HEK293T (cell line): ENCODE measurements around the gene DVL1.
"Not testable (repeated sequence)": the region's sequence is repeated elsewhere in the genome, so short reads cannot be mapped to it uniquely, and the experiment has no call there.

Source experiments
- CTCF ChIA-PET: fragments of 350-600 bp; formaldehyde crosslinking; extraction: SDS; loops from one replicate; lab custom pipeline; 2021; ENCODE audit warnings: antibody characterized with exemption, inconsistent platforms; lab: Yijun Ruan, JAX
- POLR2A ChIA-PET: fragments of 350-600 bp; formaldehyde crosslinking; extraction: SDS; loops from one replicate; lab custom pipeline; 2020; ENCODE audit warnings: antibody characterized with exemption, inconsistent platforms; lab: Yijun Ruan, JAX
- DNase-seq: peaks from one replicate; pipeline ENCODE4 v3.0.0; 2012; ENCODE audit warnings: mixed read lengths; ENCODE audit errors: extremely low spot score
- ARNT ChIP-seq: fragments of 450-650 bp; IDR thresholded peaks from 2 replicates; pipeline ENCODE4 v1.6.1; 2017; ENCODE audit warnings: mild to moderate bottlenecking
- BHLHE40 ChIP-seq: fragments of 450-650 bp; IDR thresholded peaks from 2 replicates; pipeline ENCODE4 v1.6.1; 2016; ENCODE audit warnings: mild to moderate bottlenecking, moderate library complexity, borderline replicate concordance
- CTBP1 ChIP-seq: fragments of 450-650 bp; IDR thresholded peaks from 2 replicates; pipeline ENCODE4 v1.6.1; 2016; ENCODE audit warnings: borderline replicate concordance
- ELF4 ChIP-seq: fragments of 450-650 bp; IDR thresholded peaks from 2 replicates; pipeline ENCODE4 v1.6.1; 2017; ENCODE audit warnings: antibody characterized with exemption
- FOXA1 ChIP-seq: fragments of 450-650 bp; IDR thresholded peaks from 2 replicates; pipeline ENCODE4 v1.6.1; 2016; ENCODE audit warnings: mild to moderate bottlenecking
- FOXK2 ChIP-seq: fragments of 450-650 bp; IDR thresholded peaks from 2 replicates; pipeline ENCODE4 v1.6.1; 2016; ENCODE audit warnings: mild to moderate bottlenecking
- HDGF ChIP-seq: fragments of 450-650 bp; IDR thresholded peaks from 2 replicates; pipeline ENCODE4 v1.6.1; 2017; ENCODE audit warnings: antibody characterized with exemption, borderline replicate concordance
- L3MBTL2 ChIP-seq: fragments of 450-650 bp; conservative IDR thresholded peaks from 2 replicates; pipeline ENCODE4 v1.6.1; 2016; ENCODE audit warnings: mild to moderate bottlenecking
- LEF1 ChIP-seq: fragments of 450-650 bp; IDR thresholded peaks from 2 replicates; pipeline ENCODE4 v1.6.1; 2017; ENCODE audit warnings: mild to moderate bottlenecking, borderline replicate concordance
- NFRKB ChIP-seq: fragments of 450-650 bp; IDR thresholded peaks from 2 replicates; pipeline ENCODE4 v1.6.1; 2016; ENCODE audit warnings: mild to moderate bottlenecking, moderate library complexity
- SP1 ChIP-seq: fragments of 450-650 bp; IDR thresholded peaks from 2 replicates; pipeline ENCODE4 v1.6.1; 2017
- SUZ12 ChIP-seq: fragments of 450-650 bp; IDR thresholded peaks from 2 replicates; pipeline ENCODE4 v1.6.1; 2016; ENCODE audit warnings: mild to moderate bottlenecking
- TARDBP ChIP-seq: fragments of 450-650 bp; IDR thresholded peaks from 2 replicates; pipeline ENCODE4 v1.6.1; 2016
- ZNF384 ChIP-seq: fragments of 450-650 bp; IDR thresholded peaks from 2 replicates; pipeline ENCODE4 v1.6.1; 2016
- TF ChIP-seq, protein P1 (sequence below): fragments of 450-650 bp; IDR thresholded peaks from 2 replicates; pipeline ENCODE4 v1.6.1; 2016

DVL1 gene

DNA sequence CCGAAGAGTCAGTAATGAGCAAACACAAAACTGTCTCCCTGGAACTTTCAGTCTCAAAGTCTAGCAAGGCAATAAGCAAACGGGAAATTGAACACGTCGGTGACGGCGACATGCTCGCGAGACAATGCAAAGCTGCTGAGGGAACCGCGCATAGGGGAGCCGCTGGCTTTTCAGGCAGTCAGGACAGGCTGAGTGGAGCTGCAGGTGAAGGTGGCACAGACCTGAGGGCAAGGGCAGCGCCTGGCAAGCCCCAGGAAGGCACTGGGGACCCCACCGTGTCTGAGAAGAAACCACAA lies 29.6 kb downstream of the DVL1 start:
- ChIA-PET POLR2A (interaction anchor here (0.9 kb wide), 2 partner anchors 10 to 56 kb away, joined by 3 read pairs; partner anchors contain the start of gene AURKAIP1), CTCF (no interaction called here)
- TF ChIP-seq ZNF384 = no peak
- no peak for TF ChIP-seq HDGF

DNA sequence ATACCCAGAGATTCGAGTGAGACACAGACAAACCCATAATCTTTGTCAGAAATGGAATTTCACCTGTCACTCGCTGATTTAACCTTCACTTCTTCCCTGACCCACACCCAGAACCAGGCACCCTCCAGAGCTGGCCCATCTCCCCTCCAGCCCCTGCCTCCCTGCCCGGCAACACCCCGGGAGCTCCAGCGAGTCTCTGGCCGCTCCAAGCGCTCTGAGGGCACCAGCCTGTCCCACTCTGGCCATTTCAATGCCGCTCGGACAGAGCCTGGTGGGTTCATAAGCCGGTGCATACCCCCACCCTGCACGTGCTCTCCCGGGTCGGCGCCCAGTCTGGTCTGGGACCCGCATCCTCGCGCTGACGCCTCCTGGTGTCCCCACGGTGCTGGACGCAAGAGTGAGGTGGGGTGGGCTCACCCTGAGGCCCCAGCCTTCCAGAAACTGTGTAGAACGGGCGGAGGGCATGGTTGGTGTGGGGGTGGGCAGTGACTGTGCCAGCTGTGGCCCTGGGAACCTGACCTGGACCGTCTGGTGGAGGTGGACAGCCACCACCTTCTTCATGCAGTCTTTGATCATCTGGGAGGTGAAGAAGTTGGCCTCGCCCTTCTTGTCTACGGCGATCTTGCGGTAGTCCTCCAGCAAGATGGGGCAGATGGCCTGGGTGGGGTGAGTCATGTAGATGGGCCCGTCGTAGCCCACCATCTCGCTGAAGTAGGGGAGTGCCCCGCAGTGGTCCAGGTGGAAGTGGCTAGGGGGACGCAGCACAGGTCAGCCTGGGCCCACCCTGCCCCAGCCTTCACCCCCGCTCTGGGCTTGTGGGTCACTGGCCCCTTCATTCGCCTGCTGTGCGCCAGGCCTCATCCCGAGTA lies 30.2 kb downstream of the DVL1 start:
- DNase-seq = no peak
- ChIA-PET POLR2A (interaction anchor here (0.9 to 1.0 kb wide), 2 partner anchors 9 to 10 kb away, joined by 3 read pairs; no protein-coding TSS in a partner anchor), CTCF (no interaction called here)
- no peak for TF ChIP-seq FOXK2
- TF ChIP-seq SUZ12 = no peak
- TF ChIP-seq HDGF = no peak
- TF ChIP-seq, protein P1, sequence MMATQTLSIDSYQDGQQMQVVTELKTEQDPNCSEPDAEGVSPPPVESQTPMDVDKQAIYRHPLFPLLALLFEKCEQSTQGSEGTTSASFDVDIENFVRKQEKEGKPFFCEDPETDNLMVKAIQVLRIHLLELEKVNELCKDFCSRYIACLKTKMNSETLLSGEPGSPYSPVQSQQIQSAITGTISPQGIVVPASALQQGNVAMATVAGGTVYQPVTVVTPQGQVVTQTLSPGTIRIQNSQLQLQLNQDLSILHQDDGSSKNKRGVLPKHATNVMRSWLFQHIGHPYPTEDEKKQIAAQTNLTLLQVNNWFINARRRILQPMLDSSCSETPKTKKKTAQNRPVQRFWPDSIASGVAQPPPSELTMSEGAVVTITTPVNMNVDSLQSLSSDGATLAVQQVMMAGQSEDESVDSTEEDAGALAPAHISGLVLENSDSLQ = no peak
- no peak for TF ChIP-seq TARDBP
- TF ChIP-seq FOXA1 = no peak
- no peak for TF ChIP-seq ZNF384
- TF ChIP-seq NFRKB = no peak
- no peak for TF ChIP-seq L3MBTL2
- no peak for TF ChIP-seq LEF1

More for the DNA sequence above, 29.6 kb downstream of the DVL1 start:
- DNase-seq = no peak

DNA sequence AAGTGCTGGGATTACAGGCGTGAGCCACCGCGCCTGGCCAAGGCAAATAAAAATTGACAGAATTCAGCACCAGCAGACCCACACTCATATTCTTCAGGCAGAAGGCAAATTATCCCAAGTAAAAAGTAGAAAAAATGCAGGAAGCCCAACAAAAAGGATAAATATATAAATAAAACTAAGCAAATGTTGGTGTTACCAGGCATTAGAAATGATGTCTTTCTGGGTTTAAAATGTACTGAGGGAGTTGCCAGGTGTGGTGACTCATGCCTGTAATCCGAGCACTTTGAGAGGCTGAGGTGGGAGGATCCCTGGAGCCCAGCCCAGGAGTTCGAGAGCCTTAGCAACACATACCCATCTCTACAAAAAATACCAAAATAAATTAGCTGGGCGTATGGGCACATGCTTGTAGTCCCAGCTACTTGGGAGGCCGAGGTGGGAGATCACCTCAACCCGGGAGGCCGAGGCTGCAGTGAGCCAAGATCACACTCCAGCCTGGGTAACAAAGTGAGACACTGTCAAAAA lies 31.0 kb downstream of the DVL1 start:
- TF ChIP-seq FOXA1 = no peak
- no peak for TF ChIP-seq NFRKB
- no peak for TF ChIP-seq ARNT
- TF ChIP-seq BHLHE40 = no peak
- no peak for TF ChIP-seq FOXK2
- TF ChIP-seq, protein P1 = no peak
- TF ChIP-seq TARDBP = no peak
- no peak for TF ChIP-seq LEF1
- TF ChIP-seq SUZ12 = no peak
- no peak for TF ChIP-seq ZNF384
- POLR2A ChIA-PET = interaction anchor here (1.0 kb wide), 1 partner anchor 9 kb away, joined by 3 read pairs; no protein-coding TSS in a partner anchor
- CTCF ChIA-PET = no interaction called here
- no peak for DNase-seq

DNA sequence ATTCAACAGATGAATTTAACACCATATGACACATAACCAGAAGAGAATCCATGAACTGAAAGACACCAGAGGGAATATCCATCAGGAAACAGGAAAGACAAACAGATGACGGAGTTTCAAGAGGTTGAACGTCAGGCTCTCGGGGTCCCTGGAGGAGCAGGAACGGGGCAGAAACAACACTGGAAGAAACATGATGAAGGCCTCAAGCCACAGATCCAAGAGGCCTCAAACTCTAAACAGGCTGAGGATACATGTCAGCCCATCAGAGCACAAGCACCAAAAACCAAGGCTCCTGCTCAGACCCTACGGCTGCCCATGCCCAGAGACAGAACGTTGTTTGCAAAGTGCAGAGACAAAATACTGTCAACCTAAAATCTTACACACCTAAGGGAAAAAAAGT lies 31.8 kb downstream of the DVL1 start:
- TF ChIP-seq L3MBTL2 (no peak), TARDBP (no peak), ARNT (no peak), LEF1 (no peak), SP1 (no peak), FOXK2 (no peak), HDGF (no peak), CTBP1 (no peak), FOXA1 (no peak), ZNF384 (no peak), SUZ12 (no peak)
- TF ChIP-seq, protein P1 = no peak
- CTCF ChIA-PET = no interaction called here
- POLR2A ChIA-PET = no interaction called here
- no peak for DNase-seq

DNA sequence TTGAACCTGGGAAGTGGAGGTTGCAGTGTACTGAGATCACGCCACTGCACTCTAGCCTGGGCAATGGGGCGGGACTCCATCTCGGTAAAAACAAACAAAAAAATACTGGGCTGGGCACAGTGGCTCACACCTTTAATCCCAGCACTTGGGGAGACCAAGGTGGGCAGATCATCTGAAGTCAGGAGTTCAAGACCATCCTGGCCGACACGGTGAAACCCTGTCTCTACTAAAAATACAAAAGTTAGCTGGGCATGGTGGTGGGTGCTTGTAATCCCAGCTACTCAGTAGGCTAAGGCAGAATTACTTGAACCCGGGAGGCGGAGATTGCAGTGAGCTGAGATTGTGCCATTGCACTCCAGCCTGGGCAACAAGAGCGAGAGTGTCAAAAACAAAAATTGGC lies 33.0 kb downstream of the DVL1 start:
- POLR2A ChIA-PET = interaction anchor here (3.3 kb wide), 1 partner anchor 11 kb away, joined by 8 read pairs; no protein-coding TSS in a partner anchor
- DNase-seq, CTCF ChIA-PET: not testable (repeated sequence)

DNA sequence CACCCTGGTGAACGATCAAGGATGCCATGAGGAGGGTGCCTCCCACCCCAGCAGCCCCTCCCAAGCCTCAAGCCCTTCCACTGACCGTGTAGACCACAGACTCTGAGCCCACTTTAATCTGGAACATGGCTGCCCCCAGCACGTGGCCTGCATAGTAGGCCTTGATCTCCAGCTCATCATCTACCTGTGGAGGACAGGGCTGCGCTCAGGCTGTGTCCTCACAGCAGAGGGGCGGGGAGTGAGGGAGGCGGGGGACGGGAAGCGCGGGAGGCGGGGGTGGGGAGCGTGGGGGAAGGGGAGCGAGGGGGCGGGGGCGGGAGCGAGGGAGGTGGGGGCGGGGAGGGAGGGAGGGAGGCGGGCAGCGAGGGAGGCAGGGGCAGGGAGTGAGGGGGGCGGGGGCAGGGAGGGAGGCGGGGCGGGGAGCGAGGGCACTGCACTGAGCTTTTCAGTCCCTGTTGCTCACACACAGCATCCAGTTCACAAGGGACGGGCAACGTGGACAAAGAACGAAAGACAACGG lies 33.7 kb downstream of the DVL1 start:
- CTCF ChIA-PET = no interaction called here
- DNase-seq = no peak
- no peak for TF ChIP-seq ELF4
- POLR2A ChIA-PET = interaction anchor here (1.1 to 3.3 kb wide), 2 partner anchors 11 to 60 kb away, joined by 4 to 8 read pairs; partner anchors contain the start of gene AURKAIP1
